ENCODE measurements around the gene RARRES2. TPM values are rescaled to one million over a fixed set of nuclear protein-coding genes. Genes with fewer than 3 reads are reported as not detected.

The RARRES2 gene
- total RNA-seq, 1 donor from 2014 or later: 4.9 TPM

DNA sequence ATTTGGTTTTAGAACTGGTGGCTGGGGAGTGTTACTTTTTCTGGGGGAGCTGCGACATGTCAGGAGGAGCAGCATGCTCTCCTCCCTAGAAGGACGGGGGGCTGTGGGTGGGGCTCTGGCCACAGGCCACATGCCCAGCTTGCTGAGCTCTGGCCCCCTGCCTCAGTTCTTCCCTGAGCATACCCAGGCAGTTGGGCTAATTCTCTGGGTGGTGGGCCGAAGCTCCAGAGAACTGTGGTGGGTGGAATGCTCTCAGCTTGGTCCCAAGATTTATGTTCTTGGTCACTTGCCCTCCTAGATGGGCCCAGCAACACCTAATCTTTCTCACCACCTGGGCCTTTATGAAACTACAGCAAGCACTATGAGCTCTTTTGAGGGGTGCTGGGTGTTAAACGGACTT lies 32.6 kb upstream of the RARRES2 start:
- TF ChIP-seq, protein P1, sequence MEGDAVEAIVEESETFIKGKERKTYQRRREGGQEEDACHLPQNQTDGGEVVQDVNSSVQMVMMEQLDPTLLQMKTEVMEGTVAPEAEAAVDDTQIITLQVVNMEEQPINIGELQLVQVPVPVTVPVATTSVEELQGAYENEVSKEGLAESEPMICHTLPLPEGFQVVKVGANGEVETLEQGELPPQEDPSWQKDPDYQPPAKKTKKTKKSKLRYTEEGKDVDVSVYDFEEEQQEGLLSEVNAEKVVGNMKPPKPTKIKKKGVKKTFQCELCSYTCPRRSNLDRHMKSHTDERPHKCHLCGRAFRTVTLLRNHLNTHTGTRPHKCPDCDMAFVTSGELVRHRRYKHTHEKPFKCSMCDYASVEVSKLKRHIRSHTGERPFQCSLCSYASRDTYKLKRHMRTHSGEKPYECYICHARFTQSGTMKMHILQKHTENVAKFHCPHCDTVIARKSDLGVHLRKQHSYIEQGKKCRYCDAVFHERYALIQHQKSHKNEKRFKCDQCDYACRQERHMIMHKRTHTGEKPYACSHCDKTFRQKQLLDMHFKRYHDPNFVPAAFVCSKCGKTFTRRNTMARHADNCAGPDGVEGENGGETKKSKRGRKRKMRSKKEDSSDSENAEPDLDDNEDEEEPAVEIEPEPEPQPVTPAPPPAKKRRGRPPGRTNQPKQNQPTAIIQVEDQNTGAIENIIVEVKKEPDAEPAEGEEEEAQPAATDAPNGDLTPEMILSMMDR (IDR thresholded peaks at IDR 0.05; ENCODE audit: unreplicated experiment): no peak
- peaks cover 25% of the 10 kb centered on the region for H3K27me3 Mint-ChIP-seq (ENCODE audit: unreplicated experiment)
- H3K4me1 Mint-ChIP-seq (ENCODE audit: unreplicated experiment): peaks cover 71% of the 10 kb centered on the region
- H3K9me3 Mint-ChIP-seq (ENCODE audit: unreplicated experiment): no peaks in the 10 kb centered on the region
- H3K27ac Mint-ChIP-seq (ENCODE audit: unreplicated experiment): peak overlapping the region; percentile 64
- DNase-seq (ENCODE audit: low spot score): no peak
- peaks cover 34% of the 10 kb centered on the region for H3K36me3 Mint-ChIP-seq (ENCODE audit: low read depth, unreplicated experiment)
- peak overlapping the region; percentile 47 for H3K4me3 Mint-ChIP-seq (ENCODE audit: unreplicated experiment)

DNA sequence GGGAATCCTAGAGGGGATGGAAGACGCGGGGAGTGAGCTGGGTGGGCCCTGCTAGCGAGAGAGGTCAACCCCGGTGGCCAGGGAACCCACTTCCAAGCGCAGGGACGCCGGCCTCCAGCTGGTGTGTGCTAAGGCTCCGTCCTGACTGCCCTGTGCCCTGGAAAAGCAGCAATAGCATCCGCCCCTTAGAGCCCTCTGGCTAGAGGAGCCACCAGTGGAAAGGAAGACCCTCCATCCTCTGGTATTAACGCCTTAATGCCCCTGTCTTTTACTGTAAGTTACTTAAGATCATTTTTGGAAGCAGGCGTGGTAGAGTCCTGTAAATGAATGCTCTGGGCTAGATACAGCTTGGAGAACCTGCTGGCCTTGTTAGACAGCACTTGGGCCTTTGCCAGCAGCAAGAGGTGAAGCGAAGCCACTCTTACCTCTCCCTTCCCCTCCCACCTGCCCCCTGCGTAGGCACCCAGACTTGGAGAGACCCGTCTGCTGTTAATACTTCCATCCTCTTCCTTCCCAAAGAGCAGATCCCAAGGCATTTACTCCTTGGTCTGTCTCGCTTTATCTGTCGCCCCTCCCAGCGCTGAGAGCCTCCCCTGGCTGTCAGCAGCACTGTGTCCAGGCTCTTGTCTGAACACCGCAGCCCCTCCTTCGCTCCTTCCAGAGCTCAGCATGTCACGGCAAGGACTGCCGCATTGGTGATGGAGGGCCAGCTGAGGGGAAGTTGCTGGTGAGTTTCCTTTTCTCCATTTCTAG lies 31.8 kb upstream of the RARRES2 start:
- Mint-ChIP-seq H3K4me1 (ENCODE audit: unreplicated experiment) (peaks cover 73% of the 10 kb centered on the region), H3K27ac (ENCODE audit: unreplicated experiment) (no peak overlapping the region), H3K36me3 (ENCODE audit: low read depth, unreplicated experiment) (peaks cover 34% of the 10 kb centered on the region), H3K4me3 (ENCODE audit: unreplicated experiment) (peak overlapping the region; percentile 69), H3K27me3 (ENCODE audit: unreplicated experiment) (peaks cover 25% of the 10 kb centered on the region), H3K9me3 (ENCODE audit: unreplicated experiment) (no peaks in the 10 kb centered on the region)
- TF ChIP-seq, protein P1 (IDR thresholded peaks at IDR 0.05; ENCODE audit: unreplicated experiment): no peak
- DNase-seq (ENCODE audit: low spot score): no peak

GRCh38 chr7:150372271-150373048 lies 31.0 kb upstream of the RARRES2 start:
- Mint-ChIP-seq H3K27me3 (ENCODE audit: unreplicated experiment) (peaks cover 22% of the 10 kb centered on the region), H3K9me3 (ENCODE audit: unreplicated experiment) (no peaks in the 10 kb centered on the region), H3K36me3 (ENCODE audit: low read depth, unreplicated experiment) (peaks cover 34% of the 10 kb centered on the region), H3K27ac (ENCODE audit: unreplicated experiment) (no peak overlapping the region), H3K4me3 (ENCODE audit: unreplicated experiment) (no peak overlapping the region), H3K4me1 (ENCODE audit: unreplicated experiment) (peaks cover 66% of the 10 kb centered on the region)
- DNase-seq (ENCODE audit: low spot score): no peak
- TF ChIP-seq, protein P1 (IDR thresholded peaks at IDR 0.05; ENCODE audit: unreplicated experiment): no peak

DNA sequence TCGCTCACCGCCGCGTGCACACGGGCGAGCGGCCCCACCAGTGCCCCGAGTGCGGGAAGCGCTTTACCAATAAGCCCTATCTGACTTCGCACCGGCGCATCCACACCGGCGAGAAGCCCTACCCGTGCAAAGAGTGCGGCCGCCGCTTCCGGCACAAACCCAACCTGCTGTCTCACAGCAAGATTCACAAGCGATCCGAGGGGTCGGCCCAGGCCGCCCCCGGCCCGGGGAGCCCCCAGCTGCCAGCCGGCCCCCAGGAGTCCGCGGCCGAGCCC lies 30.5 kb upstream of the RARRES2 start:
- H3K9me3 Mint-ChIP-seq (ENCODE audit: unreplicated experiment): no peaks in the 10 kb centered on the region
- H3K4me1 Mint-ChIP-seq (ENCODE audit: unreplicated experiment): peaks cover 62% of the 10 kb centered on the region
- TF ChIP-seq, protein P1 (IDR thresholded peaks at IDR 0.05; ENCODE audit: unreplicated experiment): no peak
- H3K4me3 Mint-ChIP-seq (ENCODE audit: unreplicated experiment): no peak overlapping the region
- DNase-seq (ENCODE audit: low spot score): no peak
- H3K27me3 Mint-ChIP-seq (ENCODE audit: unreplicated experiment): peaks cover 22% of the 10 kb centered on the region
- H3K36me3 Mint-ChIP-seq (ENCODE audit: low read depth, unreplicated experiment): peaks cover 34% of the 10 kb centered on the region
- no peak overlapping the region for H3K27ac Mint-ChIP-seq (ENCODE audit: unreplicated experiment)
